ENCODE measurements around the gene CCSER1.

The CCSER1 gene

GRCh38 chr4:90943311-90943710 is 816.1 kb downstream of the CCSER1 start:
- no peak for DNase-seq (ENCODE audit: low read depth, low spot score)

GRCh38 chr4:90946945-90947344 is 819.8 kb downstream of the CCSER1 start:
- DNase-seq (ENCODE audit: low read depth, low spot score) = no peak

- DNase-seq (ENCODE audit: low read depth, low spot score) = no peak
Observed at GRCh38 chr4:90950385-90950841, 823.2 kb downstream of the CCSER1 start.

- peak; percentile 31 for DNase-seq (ENCODE audit: low read depth, low spot score)
Observed at GRCh38 chr4:90951037-90951436, 823.8 kb downstream of the CCSER1 start.

- peak; percentile 63 for DNase-seq (ENCODE audit: low read depth, low spot score)
Observed at GRCh38 chr4:90958256-90958895, 831.2 kb downstream of the CCSER1 start.

GRCh38 chr4:90960433-90960832 is 833.2 kb downstream of the CCSER1 start:
- no peak for DNase-seq (ENCODE audit: low read depth, low spot score)

- DNase-seq (ENCODE audit: low read depth, low spot score) = no peak
Observed at GRCh38 chr4:90960840-90961239, 833.6 kb downstream of the CCSER1 start.

GRCh38 chr4:90970021-90970420 is 842.8 kb downstream of the CCSER1 start:
- DNase-seq (ENCODE audit: low read depth, low spot score) = no peak

GRCh38 chr4:90977726-90978125 is 850.5 kb downstream of the CCSER1 start:
- DNase-seq (ENCODE audit: low read depth, low spot score) = no peak

- no peak for DNase-seq (ENCODE audit: low read depth, low spot score)
Observed at GRCh38 chr4:90979556-90979955, 852.4 kb downstream of the CCSER1 start.

GRCh38 chr4:90982813-90983212 is 855.6 kb downstream of the CCSER1 start:
- no peak for DNase-seq (ENCODE audit: low read depth, low spot score)

- DNase-seq (ENCODE audit: low read depth, low spot score) = no peak
Observed at GRCh38 chr4:90990284-90990683, 863.1 kb downstream of the CCSER1 start.

GRCh38 chr4:90992213-90992612 is 865.0 kb downstream of the CCSER1 start:
- no peak for DNase-seq (ENCODE audit: low read depth, low spot score)

GRCh38 chr4:90994851-90995574 is 867.8 kb downstream of the CCSER1 start:
- DNase-seq (ENCODE audit: low read depth, low spot score) = no peak

GRCh38 chr4:90995996-90996395 is 868.8 kb downstream of the CCSER1 start:
- no peak for DNase-seq (ENCODE audit: low read depth, low spot score)

- DNase-seq (ENCODE audit: low read depth, low spot score) = no peak
Observed at GRCh38 chr4:90996813-90997212, 869.6 kb downstream of the CCSER1 start.

- no peak for DNase-seq (ENCODE audit: low read depth, low spot score)
Observed at GRCh38 chr4:91015861-91016260, 888.7 kb downstream of the CCSER1 start.

- no peak for DNase-seq (ENCODE audit: low read depth, low spot score)
Observed at GRCh38 chr4:91019513-91019912, 892.3 kb downstream of the CCSER1 start.

- no peak for DNase-seq (ENCODE audit: low read depth, low spot score)
Observed at GRCh38 chr4:91025241-91026148, 898.3 kb downstream of the CCSER1 start.

- DNase-seq (ENCODE audit: low read depth, low spot score) = no peak
Observed at GRCh38 chr4:91028228-91028627, 901.0 kb downstream of the CCSER1 start.

GRCh38 chr4:91031761-91032160 is 904.6 kb downstream of the CCSER1 start:
- no peak for DNase-seq (ENCODE audit: low read depth, low spot score)

GRCh38 chr4:91032725-91033445 is 905.7 kb downstream of the CCSER1 start:
- DNase-seq (ENCODE audit: low read depth, low spot score) = no peak

All from smooth muscle cell of the brain vasculature (primary cell).